Kidney (tissue), 14 donors: ENCODE data around the gene TBC1D32. TPM values are rescaled to one million over a fixed set of nuclear protein-coding genes. Genes with fewer than 3 reads are reported as not detected.
A peak's percentile ranks its signal among the peaks of the same experiment; 100 is the strongest.
"Not testable (repeated sequence)": the region's sequence is repeated elsewhere in the genome, so short reads cannot be mapped to it uniquely, and the experiment has no call there.

ENCODE experiments used
- DNase-seq, 5 donors: peaks; one replicate each; pipeline ENCODE4 v3.0.0-alpha.2; 2013 to 2020
- FAIRE-seq: peaks from 2 replicates; lab custom pipeline; 2012; peaks lifted over from hg19 to GRCh38; lab: Jason Lieb, UNC
- H3K27ac ChIP-seq, 2 donors: one replicate each; pipeline ENCODE4 v1.7.0; 2013; ENCODE audit warnings: low read depth in 2 of 2, low read length in 2 of 2, inconsistent platforms in 1 of 2
- H3K27me3 ChIP-seq: one replicate; pipeline ENCODE4 v1.7.1; 2013; ENCODE audit warnings: low read length, inconsistent platforms; ENCODE audit not compliant: control insufficient read depth, insufficient read depth
- H3K36me3 ChIP-seq, 3 donors: one replicate each; pipeline versions ENCODE4 v1.7.0 to v1.7.1; 2013; ENCODE audit warnings: low read length in 3 of 3, control low read depth in 1 of 3, inconsistent platforms in 1 of 3; ENCODE audit not compliant: insufficient read depth in 3 of 3, control insufficient read depth in 2 of 3
- H3K4me1 ChIP-seq, 3 donors: one replicate each; pipeline versions ENCODE4 v1.7.0 to v1.7.1; 2013; ENCODE audit warnings: low read length in 3 of 3, inconsistent platforms in 1 of 3, low read depth in 1 of 3; ENCODE audit not compliant: control insufficient read depth in 2 of 3, insufficient read depth in 2 of 3
- H3K4me3 ChIP-seq, 3 donors: one replicate each; pipeline versions ENCODE4 v1.7.0 to v1.8.1; 2013; ENCODE audit warnings: low read length in 3 of 3, control low read depth in 1 of 3, inconsistent platforms in 1 of 3
- H3K9ac ChIP-seq, 3 donors: one replicate each; pipeline versions ENCODE4 v1.7.0 to v1.7.1; 2013; ENCODE audit warnings: low read length in 3 of 3, control low read depth in 1 of 3, inconsistent platforms in 1 of 3
- H3K9me3 ChIP-seq, 3 donors: one replicate each; pipeline versions ENCODE4 v1.7.0 to v1.7.1; 2013; ENCODE audit warnings: low read length in 3 of 3, control low read depth in 1 of 3, inconsistent platforms in 1 of 3; ENCODE audit not compliant: control insufficient read depth in 2 of 3, insufficient read depth in 1 of 3
- intact Hi-C: fragments of 100-400 bp; cut with DNase I; formaldehyde crosslinking; loops from one replicate; pipeline ENCODE4 v1.11.1; 2022
- polyA plus RNA-seq: library from polyadenylated mRNA; stranded (reverse); fragments of 350-450 nt; fragmentation: Illumina TruSeq; extraction: RNeasy Lipid Tissue Mini Kit (QIAGEN cat#74804); gene quantifications from one replicate; pipeline ENCODE4 v1.2.3, GENCODE V29; 2014; ENCODE audit warnings: low read depth, low replicate concordance; ENCODE audit not compliant: insufficient read depth
- total RNA-seq: library from RNA; stranded (reverse); fragmentation: NEBNext Ultra II Directional; extraction: Animal tissue kit (Norgen Biotek cat#: 25700); gene quantifications from one replicate; pipeline ENCODE4 v1.2.1, GENCODE V29; 2021
- TF ChIP-seq, protein P1 (sequence below): IDR thresholded peaks from 3 replicates; pipeline ENCODE4 v1.5.1; 2012; ENCODE audit warnings: mild to moderate bottlenecking, moderate library complexity, borderline replicate concordance; ENCODE audit not compliant: insufficient read depth; ENCODE audit errors: extremely low read depth
- donor health status: control.
- donor health status: control.
- donor health status: control.
- donor health status: control.
- donor health status: control.
- donor health status: DM: yes; HTN: yes; CAD: no.
- donor health status: Normal renal cell carcinoma (clear cell type).

Gene TBC1D32
- total and polyA plus RNA-seq, 2 donors from 2014 or later: 1.9 to 12.4 TPM

GRCh38 chr6:121222656-121223055 lies 111.6 kb downstream of the TBC1D32 start:
- H3K9ac ChIP-seq: no peak overlapping the region
- TF ChIP-seq, protein P1, sequence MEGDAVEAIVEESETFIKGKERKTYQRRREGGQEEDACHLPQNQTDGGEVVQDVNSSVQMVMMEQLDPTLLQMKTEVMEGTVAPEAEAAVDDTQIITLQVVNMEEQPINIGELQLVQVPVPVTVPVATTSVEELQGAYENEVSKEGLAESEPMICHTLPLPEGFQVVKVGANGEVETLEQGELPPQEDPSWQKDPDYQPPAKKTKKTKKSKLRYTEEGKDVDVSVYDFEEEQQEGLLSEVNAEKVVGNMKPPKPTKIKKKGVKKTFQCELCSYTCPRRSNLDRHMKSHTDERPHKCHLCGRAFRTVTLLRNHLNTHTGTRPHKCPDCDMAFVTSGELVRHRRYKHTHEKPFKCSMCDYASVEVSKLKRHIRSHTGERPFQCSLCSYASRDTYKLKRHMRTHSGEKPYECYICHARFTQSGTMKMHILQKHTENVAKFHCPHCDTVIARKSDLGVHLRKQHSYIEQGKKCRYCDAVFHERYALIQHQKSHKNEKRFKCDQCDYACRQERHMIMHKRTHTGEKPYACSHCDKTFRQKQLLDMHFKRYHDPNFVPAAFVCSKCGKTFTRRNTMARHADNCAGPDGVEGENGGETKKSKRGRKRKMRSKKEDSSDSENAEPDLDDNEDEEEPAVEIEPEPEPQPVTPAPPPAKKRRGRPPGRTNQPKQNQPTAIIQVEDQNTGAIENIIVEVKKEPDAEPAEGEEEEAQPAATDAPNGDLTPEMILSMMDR: no peak
- H3K4me1 ChIP-seq: no peaks in the 10 kb centered on the region
- no peak overlapping the region for H3K27ac ChIP-seq
- peak in 2 of 5 donors; percentile 5 to 20 for DNase-seq
- H3K36me3 ChIP-seq: no peaks in the 10 kb centered on the region
- no peaks in the 10 kb centered on the region for H3K9me3 ChIP-seq
- FAIRE-seq: no peak
- no peaks in the 10 kb centered on the region for H3K27me3 ChIP-seq
- intact Hi-C loops: no loop called here
- no peak overlapping the region for H3K4me3 ChIP-seq

GRCh38 chr6:121216928-121217327 lies 117.4 kb downstream of the TBC1D32 start:
- FAIRE-seq (no peak), DNase-seq (no peak)
- intact Hi-C loops: no loop called here
- TF ChIP-seq, protein P1: no peak
- H3K9me3 ChIP-seq: peaks cover 0 to 12% (median 5%) of the 10 kb centered on the region in 3 donors
- no peak overlapping the region for H3K9ac ChIP-seq
- H3K27ac ChIP-seq: no peak overlapping the region
- no peaks in the 10 kb centered on the region for H3K27me3 ChIP-seq
- H3K4me1 ChIP-seq: no peaks in the 10 kb centered on the region
- H3K36me3 ChIP-seq: peaks cover 0 to 2% (median 0%) of the 10 kb centered on the region in 3 donors
- no peak overlapping the region for H3K4me3 ChIP-seq

DNA sequence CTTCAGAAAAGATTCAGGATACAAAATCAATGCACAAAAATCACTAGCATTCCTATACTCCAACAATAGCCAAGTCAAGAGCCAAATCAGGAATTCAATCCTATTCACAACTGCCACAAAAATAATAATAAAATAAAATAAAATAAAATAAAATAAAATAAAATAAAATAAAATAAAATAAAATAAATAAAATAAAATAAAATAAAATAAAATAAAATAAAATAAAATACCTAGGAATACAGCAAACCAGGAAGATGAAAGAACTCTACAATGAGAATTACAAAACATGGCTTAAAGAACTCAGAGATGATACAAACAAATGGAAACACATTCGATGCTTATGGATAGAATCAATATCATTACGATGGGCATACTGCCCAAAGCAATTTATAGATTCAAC lies 120.9 kb downstream of the TBC1D32 start:
- DNase-seq, FAIRE-seq: not testable (repeated sequence)

DNA sequence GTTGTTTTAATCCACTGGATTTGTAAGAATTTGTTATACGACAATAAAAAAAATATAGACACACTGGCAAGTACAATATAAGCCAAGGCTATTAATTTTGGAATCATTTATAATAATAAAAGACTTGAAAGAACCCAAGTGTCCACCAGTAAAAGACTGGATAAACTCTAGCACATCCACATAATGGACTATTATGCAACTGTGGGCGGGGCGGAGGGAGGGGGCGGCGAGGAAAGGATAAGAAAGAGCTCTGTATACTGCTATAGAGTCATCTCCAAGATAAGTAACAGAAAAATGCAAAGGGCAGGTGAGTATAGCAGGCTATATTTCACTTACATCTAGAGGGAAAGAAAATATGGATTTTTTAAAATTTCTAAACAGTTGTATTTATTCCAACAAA lies 123.3 kb downstream of the TBC1D32 start:
- H3K4me1 ChIP-seq: no peaks in the 10 kb centered on the region
- H3K9me3 ChIP-seq: peaks cover 0 to 12% (median 5%) of the 10 kb centered on the region in 3 donors
- H3K9ac ChIP-seq: no peak overlapping the region
- H3K4me3 ChIP-seq: no peak overlapping the region
- no peaks in the 10 kb centered on the region for H3K27me3 ChIP-seq
- FAIRE-seq: no peak
- no peak overlapping the region for H3K27ac ChIP-seq
- TF ChIP-seq, protein P1: no peak
- peaks cover 0 to 2% (median 0%) of the 10 kb centered on the region in 3 donors for H3K36me3 ChIP-seq
- intact Hi-C loops: no loop called here
- DNase-seq: no peak

More for the DNA sequence above, 120.9 kb downstream of the TBC1D32 start:
- H3K9ac ChIP-seq, intact Hi-C loops, H3K27ac ChIP-seq, H3K36me3 ChIP-seq, H3K27me3 ChIP-seq, H3K4me1 ChIP-seq, H3K4me3 ChIP-seq: not testable (repeated sequence)
- H3K9me3 ChIP-seq: peaks cover 0 to 12% (median 5%) of the 10 kb centered on the region in 3 donors
